OCI-LY7 (cell line): ENCODE results near the gene WWOX.

Experiments
- EZH2phosphoT487 ChIP-seq: fragments of 200-600 bp; sonication (generic); IDR thresholded peaks from 2 replicates; pipeline ENCODE4 v1.6.1; 2018; ENCODE audit warnings: low read depth, borderline replicate concordance, mild to moderate bottlenecking, mixed run types, antibody characterized with exemption, low read length, moderate library complexity, mixed read lengths
- TF ChIP-seq, protein P1 (sequence below): fragments of 200-600 bp; sonication (generic); conservative IDR thresholded peaks from 2 replicates; pipeline ENCODE4 v1.5.1; 2014; ENCODE audit warnings: mild to moderate bottlenecking, antibody characterized with exemption, low read length, moderate library complexity, mixed read lengths

GRCh38 chr16:78493573-78493972 lies 394.1 kb downstream of the WWOX start:
- TF ChIP-seq, protein P1, sequence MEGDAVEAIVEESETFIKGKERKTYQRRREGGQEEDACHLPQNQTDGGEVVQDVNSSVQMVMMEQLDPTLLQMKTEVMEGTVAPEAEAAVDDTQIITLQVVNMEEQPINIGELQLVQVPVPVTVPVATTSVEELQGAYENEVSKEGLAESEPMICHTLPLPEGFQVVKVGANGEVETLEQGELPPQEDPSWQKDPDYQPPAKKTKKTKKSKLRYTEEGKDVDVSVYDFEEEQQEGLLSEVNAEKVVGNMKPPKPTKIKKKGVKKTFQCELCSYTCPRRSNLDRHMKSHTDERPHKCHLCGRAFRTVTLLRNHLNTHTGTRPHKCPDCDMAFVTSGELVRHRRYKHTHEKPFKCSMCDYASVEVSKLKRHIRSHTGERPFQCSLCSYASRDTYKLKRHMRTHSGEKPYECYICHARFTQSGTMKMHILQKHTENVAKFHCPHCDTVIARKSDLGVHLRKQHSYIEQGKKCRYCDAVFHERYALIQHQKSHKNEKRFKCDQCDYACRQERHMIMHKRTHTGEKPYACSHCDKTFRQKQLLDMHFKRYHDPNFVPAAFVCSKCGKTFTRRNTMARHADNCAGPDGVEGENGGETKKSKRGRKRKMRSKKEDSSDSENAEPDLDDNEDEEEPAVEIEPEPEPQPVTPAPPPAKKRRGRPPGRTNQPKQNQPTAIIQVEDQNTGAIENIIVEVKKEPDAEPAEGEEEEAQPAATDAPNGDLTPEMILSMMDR: no peak
- TF ChIP-seq EZH2phosphoT487: no peak
